GM19372 (cell line): ENCODE results near the gene ACAD11.

Source experiments
- ATAC-seq: cut with Tn5 transposase; IDR thresholded peaks from one replicate; pipeline ENCODE4 v1.9.1; 2021; ENCODE audit warnings: mild to moderate bottlenecking, low read depth, moderate library complexity; ENCODE audit not compliant: unreplicated experiment

Gene ACAD11, protein sequence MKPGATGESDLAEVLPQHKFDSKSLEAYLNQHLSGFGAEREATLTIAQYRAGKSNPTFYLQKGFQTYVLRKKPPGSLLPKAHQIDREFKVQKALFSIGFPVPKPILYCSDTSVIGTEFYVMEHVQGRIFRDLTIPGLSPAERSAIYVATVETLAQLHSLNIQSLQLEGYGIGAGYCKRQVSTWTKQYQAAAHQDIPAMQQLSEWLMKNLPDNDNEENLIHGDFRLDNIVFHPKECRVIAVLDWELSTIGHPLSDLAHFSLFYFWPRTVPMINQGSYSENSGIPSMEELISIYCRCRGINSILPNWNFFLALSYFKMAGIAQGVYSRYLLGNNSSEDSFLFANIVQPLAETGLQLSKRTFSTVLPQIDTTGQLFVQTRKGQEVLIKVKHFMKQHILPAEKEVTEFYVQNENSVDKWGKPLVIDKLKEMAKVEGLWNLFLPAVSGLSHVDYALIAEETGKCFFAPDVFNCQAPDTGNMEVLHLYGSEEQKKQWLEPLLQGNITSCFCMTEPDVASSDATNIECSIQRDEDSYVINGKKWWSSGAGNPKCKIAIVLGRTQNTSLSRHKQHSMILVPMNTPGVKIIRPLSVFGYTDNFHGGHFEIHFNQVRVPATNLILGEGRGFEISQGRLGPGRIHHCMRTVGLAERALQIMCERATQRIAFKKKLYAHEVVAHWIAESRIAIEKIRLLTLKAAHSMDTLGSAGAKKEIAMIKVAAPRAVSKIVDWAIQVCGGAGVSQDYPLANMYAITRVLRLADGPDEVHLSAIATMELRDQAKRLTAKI

DNA sequence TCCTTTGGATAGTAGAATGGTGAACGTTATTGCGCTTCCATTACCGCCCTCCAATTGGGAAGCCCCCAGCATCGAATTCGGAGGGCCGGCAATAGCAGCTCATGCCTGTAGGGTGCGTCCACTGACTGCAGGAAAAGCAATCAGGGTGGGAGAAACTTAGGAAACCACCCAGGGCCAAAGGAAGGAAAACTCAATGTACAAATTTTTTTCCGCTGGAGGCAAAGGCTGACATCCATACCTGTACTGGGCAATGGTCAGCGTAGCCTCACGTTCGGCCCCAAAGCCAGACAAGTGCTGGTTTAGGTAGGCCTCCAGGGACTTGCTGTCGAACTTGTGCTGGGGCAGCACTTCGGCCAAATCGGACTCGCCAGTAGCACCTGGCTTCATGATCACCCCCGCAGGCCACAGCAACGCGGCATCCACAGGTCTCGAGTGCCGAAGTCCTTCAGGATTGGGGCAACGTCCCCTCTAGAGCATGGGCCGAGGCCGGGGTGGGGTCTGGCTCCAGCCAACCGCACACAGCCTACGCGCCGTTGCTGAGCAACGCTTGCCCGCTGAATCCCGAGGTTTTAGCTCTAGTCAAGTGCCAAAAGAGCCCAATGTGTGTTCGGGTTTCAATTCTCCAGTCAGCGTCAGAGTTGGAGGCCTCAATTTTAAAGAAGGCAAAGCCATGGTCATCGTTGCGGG lies at the start of gene ACAD11:
Gene ACAD11 (minus strand): TSS at position 445 of the 687 bp plus-strand sequence. CDS start 58 bp downstream, at position 387.
- peak; percentile 51 for ATAC-seq

DNA sequence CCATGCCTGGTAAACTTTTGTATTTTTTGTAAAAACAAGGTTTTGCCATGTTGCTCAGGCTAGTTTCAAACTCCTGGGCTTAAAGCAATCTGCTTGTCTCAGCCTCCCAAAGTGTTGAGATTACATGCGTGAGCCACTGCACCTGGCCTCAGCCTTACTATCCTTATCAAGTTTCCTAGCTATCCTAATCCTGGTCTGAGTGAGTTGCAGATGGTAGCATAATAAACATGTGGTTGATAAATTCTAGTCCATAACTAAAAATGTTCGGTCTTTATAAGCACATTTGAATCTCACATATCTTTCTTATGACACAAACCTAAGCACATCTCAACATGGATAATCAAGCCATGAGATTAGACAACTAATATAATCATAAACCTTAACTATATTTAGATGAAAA lies 44.1 kb upstream of the ACAD11 start:
- no peak for ATAC-seq

DNA sequence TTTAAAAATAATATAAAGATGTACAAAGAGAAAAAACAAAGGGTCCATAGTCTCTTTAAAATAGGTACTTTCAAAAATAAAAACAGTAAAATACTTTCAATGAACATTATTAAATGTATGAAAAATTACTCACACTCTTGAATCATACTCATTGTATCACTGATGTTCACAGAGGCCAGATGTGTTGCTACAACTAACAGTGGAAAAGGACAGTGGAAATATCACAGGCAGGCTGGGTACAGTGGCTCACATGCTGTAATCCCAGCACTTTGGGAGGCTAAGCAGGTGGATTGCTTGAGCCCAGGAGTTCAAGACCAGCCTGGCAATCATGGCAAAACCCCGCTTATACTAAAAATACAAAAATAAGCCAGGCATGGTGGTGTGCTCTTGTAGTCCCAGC lies 35.8 kb upstream of the ACAD11 start:
- ATAC-seq, result no peak

DNA sequence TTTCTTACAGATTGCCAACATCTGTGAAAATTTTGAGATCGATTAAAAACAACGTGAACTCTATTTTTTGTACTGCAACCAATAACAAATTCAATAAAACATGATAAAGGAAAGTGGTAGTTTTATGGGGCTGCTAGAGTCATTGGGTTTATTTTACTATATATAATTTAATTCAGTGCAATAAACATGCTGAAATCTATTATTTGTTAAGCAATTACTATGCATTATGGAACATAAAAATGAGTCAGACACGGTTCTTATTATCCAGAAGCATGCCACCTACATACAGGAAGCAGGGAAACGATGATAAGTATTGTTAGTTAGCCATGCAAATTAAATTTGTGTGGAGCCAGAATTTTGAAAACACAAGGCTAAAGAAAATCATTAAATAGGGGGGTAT lies 35.4 kb upstream of the ACAD11 start:
- ATAC-seq, result no peak

DNA sequence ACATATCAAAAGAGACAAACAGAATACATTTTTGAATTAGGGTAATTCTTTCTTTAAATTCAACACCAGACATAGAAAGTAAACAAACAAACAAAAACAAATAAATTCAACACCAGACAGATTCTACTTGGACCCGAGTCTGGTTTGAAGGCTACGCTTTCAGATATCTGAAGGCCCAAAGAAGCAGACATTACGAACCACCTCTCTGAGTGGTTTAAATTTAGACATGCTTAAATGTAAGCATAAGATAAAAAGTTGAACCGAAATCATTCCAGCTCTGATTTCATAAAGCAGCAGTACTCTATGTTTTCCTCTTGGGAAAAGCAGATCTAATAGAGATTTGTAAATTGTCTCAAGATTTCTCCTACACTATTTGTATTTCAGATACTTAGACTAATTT lies 30.4 kb upstream of the ACAD11 start:
- ATAC-seq, result no peak

DNA sequence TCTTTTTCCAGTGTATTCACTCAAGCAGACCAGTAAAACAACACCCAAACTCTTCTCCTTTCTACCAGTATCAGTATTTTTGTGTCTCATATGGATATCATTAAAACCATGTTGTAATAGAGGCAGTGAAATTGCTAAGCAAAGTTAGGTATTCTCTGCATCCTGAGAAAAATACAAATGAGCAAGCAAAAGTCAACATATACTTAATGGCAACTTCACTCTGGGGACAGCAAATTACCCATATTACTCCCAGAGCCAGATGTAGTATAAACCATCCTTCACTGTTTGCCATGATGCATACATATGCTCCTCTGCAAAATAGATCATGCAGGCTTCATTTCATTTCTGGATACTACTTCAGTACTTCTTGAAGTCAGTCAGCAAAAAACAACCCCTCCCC lies 22.6 kb upstream of the ACAD11 start:
- no peak for ATAC-seq

DNA sequence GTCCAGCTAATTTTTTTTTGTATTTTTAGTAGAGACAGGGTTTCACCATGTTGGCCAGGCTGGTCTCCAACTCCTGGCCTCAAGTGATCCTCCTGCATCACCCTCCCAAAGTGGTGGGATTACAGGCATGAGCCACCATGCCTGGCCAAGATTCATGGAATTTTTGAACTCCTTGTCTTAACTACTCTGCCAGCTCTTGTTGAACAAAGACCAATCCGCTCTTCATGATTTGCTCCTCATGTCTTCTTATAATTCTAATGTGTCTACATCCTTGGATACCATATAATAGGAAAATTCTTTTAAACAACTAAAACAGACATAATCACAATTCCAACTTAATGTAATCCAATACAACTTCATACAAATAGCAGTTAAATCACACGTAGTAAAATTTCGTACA lies 21.8 kb upstream of the ACAD11 start:
- ATAC-seq, result no peak

DNA sequence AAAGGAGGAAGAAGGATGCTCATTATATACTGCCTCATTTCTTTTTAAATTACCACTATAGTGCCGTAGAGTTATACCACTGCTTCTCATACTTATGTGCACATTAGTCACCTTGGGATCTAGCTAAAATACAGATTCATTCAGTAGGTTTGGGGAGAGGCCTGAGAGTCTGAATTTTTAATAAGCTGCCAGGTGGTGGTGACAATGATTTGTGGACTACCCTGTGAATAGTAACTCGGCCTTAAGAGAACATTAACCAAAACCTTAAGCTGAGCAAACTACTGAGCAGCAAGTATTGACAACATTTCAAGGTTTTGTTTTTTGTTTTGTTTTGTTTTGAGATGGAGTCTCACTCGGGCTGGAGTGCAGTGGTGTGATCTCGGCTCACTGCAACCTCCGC lies 20.3 kb upstream of the ACAD11 start:
- ATAC-seq, result no peak

DNA sequence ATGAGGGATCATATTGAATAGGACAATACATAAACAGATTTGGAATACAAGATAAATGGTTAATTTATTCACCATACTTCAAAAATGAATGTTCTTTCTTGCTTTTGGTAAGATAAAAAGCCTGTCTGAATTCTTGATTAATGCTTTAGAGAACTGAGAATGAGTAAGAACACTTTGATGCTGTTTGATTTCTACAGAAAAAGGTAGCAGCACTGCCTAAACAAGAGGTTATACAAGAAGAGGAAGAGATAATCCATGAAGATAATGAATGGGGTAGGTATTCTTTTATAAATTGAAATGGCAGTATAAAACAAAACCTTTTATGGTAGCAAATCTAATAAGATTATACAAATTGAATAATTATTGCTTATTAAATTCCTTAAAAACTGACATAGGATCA lies 15.8 kb upstream of the ACAD11 start:
- no peak for ATAC-seq

DNA sequence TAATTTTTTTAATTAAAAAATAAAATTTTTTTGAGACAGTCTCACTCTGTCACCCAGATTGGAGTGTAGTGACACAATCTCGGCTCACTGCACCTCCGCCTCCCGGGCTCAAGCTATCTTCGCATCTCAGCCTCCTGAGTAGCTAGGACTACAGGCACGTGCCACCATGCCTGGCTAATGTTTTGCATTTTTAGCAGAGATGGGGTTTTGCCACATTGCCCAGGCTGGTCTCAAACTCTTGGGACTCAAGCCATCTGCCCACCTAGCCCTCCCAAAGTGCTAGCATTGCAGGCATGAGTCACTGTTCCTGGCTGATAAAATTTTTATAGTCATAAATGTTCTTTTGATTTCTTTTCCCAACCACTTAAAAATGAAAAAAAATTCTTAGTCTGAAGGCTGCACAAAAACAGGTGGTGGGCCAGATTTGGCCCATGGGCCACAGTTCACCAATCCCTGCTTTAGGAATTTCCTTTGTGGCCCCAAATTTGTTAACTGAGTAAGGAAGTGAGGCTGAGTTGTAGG lies 9.7 kb upstream of the ACAD11 start:
- ATAC-seq, result no peak

DNA sequence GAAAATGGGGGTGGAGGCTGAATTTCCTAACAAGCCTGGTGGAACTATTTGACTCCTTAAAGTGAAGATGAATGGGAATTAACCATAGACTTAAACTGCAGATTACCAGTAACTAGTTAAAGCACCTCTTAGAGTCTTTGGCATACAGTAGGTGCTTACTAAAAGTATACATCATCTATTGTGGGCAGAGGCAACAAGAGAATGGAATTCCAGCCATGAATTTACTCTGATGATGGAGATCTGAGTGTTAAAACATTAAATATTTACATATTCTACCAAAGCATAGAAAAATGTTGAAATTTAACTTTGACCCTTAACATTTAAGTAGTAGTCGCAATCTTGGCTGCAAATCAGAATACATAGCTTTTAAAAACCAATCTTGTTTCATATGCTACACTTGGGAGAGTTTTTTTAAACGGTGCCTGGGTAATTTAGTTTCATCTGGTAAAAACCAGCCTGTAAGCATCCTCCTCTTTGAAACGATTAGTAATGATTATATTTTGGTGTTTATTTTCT lies 5.7 kb upstream of the ACAD11 start:
- no peak for ATAC-seq

DNA sequence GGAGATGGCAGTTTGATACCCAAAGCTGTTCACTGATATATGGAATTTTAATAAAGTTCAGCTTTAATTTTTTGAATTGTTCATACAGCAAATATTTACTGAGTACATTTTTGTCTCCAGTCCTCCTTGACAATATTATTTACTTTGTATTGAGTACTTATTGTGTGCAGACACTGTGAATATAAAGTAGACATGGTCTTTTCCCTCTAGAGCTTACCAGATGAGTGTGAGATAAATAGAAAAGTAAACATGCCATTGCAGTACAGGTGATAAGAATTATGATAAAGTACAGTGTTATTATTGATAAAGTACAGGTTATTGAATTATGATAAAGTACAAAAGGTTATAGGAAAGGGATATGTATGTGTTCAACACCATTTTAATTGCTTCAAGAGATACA lies 2.6 kb upstream of the ACAD11 start:
- ATAC-seq, result no peak

DNA sequence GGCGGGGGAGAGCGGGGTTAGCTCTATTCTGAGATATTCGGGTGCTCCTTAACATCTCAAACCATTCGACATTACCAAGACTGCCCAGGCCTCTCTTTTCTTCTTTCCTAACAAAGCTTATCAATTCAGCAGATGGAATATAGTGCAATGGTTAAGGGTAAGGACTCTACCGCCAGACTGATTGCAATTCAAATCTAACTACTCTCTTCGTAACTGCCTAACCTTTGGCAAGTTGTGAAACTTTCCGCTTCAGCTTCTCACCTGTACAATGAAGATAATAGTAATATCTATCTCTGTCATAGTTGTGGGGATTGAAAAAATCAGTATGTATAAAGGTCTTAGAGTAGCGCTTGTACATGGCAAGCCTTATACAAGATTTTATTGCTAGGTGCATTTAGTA lies 1.5 kb upstream of the ACAD11 start:
- ATAC-seq, result no peak

DNA sequence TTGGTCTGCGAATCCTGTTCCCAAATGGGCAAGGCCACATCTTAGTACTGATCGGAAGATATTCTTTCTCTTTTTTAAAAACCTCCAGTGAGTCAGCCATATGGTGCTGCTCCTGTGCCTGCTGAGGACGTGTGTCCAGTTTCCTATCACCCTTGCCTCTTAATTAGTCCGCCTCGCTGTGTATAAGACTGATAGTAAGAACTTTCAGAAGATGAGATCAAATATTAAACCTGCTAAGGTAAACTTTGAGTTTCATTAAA lies 1.1 kb upstream of the ACAD11 start:
- ATAC-seq, result peak; percentile 5

DNA sequence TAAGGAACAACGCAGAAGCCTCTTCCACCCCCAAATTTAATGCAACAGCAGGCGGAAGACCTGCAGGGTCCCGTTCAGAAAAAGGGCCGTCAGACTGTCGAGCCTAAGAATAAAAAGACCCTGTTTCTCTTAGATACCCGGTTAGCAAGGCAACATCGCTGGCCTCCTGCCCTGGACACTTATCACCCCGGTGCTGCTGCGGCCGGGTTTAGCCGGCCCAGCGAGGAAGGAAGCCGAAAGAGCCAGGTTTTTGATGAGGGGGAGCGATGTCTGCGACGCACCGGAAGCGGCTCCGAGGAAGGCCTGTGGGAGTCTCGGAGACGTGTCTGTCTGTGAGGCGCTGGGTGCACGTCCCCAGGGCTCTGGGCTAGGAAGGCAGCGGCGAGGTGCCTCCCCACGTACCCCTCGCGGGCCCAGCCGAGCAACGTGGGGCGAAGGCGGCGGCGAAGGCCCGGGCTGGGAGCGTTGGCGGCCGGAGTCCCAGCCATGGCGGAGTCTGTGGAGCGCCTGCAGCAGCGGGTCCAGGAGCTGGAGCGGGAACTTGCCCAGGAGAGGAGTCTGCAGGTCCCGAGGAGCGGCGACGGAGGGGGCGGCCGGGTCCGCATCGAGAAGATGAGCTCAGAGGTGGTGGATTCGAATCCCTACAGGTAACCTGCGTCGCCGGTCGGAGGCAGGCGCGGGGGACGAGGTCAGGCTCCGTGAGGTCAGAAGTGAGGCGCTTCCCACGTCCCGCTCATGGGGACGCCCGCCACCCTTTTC lies 622 bp upstream of the ACAD11 start, which contains the start of gene UBA5:
Gene UBA5 (plus strand): TSS at position 278 of the 759 bp plus-strand sequence. CDS start 209 bp downstream, at position 487.
- peak; percentile 60 for ATAC-seq

DNA sequence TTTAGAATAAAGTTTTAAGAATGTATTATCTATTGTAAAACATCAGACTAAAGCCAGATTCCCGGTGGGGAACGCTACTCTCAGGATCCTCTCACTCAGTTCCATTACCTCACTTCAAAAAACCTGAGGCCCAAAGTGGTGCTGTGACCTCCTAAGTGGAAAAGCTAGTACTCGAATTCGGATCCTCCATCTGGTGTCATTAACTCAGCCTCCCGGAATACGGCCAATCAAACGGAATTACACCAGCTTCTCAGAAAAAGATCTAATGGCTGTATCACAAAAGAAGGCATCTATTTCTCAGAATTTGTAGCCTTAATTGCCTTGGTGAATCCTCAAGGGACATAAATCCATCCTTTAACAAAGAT lies 627 bp downstream of the ACAD11 start:
- no peak for ATAC-seq

DNA sequence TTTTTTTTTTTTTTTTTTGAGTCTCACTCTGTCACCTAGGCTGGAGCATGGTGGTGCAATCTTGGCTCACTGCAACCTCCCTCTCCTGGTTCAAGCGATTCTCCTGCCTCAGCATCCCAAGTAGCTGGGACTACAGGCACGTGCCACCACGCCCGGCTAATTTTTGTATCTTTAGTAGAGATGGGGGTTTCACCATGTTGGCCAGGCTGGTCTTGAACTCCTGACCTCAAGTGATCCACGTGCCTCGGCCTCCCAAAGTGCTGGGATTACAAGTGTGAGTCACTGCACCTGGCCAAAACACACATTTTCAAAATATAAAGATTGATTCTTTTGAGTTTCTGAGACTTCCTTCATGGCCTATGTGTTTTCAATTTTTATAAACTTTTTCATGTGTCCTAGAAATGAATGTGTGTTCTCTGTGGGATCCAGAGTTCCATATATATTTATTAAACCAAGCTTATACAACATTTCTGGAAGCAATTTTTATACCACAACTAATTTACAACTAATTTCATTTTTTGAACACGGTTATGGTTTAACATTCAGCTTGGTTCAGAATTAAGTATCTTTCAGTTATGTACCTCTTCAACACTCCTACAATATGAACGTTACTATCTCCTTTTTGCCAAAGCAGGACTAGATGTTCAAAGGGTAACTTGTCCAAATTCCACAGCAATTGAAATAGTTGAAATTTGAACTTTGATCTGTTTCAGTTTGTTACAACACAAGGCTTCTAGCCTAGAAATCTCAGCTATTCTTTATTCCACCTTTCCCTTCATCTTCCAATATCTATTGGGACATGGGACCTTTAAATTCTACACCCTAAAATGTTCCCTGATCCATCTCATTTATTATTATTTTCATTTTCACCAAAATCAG lies 1.5 kb downstream of the ACAD11 start:
- ATAC-seq, result no peak

DNA sequence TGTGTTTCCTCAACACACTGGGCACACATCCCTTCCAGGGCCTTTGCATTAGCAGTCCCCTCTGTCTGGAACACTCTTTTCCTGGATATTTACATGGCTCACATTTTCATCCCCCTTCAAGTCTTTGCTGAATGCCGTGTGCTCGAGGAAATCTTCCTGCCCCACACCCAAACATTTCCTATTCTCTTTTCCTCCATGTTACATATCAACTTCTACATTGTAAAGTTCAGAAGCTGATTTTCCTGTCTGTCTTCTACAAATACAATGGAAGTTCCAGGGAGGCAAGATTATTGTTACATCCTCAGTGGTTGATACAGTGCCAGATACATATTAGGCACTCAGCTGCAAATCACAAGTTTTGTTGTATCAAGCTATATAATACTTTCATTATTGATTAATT lies 4.1 kb downstream of the ACAD11 start:
- no peak for ATAC-seq

DNA sequence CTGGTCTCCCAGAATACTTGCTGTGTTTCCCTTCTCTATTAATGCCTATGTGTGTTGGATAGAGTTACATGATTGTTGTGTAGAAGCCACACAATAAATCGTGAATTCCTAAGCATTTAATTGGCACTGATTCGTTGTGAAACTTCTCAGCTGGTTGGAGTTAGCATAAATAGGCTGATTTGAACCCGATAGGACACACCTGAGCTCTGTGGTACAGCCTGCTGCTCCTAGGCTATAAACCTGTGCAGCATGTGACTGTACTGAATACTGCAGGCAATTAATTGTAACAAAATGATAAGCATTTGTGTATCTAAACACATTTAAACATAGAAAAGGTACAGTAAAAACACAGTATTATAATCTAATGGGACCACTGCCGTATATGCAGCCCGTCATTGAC lies 4.9 kb downstream of the ACAD11 start:
- no peak for ATAC-seq
